PC-9 (cell line): ENCODE measurements around the gene DOCK1.

Experiments used
- EZH2 ChIP-seq: fragments of 200-600 bp; sonication (generic); IDR thresholded peaks from 2 replicates; pipeline ENCODE4 v1.8.0; 2017; ENCODE audit warnings: antibody characterized with exemption, low read depth
- TF ChIP-seq, protein P1 (sequence below): fragments of 200-600 bp; sonication (generic); conservative IDR thresholded peaks from 2 replicates; pipeline ENCODE4 v1.6.1; 2017; ENCODE audit warnings: mixed run types, antibody characterized with exemption, mild to moderate bottlenecking, moderate library complexity

DNA sequence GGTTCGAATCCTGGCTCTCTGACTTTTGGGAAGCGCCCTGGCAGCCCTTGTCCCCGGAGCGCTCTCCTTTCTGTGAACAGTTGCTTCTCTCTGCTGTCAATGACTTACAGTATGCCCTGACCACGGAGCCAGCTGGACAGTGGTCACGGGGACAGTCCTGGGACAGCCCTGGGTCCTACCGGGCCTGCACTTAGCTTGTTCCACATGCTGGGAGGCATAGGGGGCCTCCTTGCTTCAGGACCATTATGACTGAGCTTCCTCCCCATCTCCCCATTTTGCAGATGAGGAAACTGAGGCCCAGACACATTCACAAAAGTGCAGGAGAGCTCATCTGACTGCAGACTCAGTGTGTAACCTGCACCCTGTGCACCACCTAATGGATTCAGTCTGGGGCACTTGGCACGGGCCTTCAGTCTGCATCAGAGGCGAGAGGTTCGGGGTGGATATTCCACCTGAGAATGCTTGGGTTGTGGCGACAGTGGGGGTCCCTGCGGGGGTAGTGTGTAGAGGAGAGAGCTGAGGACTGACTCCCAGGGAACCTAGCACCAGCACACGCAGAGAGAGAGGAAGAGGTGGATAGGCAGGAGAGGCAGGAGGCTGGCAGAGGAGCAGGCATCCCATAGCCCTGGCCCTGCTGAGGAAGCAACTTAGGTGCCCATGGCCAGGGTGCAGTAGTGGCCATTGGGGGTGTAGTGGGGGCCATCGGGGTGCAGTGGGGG, 1.6 kb downstream of the DOCK1 start:
- TF ChIP-seq, protein P1, sequence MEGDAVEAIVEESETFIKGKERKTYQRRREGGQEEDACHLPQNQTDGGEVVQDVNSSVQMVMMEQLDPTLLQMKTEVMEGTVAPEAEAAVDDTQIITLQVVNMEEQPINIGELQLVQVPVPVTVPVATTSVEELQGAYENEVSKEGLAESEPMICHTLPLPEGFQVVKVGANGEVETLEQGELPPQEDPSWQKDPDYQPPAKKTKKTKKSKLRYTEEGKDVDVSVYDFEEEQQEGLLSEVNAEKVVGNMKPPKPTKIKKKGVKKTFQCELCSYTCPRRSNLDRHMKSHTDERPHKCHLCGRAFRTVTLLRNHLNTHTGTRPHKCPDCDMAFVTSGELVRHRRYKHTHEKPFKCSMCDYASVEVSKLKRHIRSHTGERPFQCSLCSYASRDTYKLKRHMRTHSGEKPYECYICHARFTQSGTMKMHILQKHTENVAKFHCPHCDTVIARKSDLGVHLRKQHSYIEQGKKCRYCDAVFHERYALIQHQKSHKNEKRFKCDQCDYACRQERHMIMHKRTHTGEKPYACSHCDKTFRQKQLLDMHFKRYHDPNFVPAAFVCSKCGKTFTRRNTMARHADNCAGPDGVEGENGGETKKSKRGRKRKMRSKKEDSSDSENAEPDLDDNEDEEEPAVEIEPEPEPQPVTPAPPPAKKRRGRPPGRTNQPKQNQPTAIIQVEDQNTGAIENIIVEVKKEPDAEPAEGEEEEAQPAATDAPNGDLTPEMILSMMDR = no peak
- TF ChIP-seq EZH2 = no peak
